Gastrocnemius medialis (tissue), 4 donors: ENCODE measurements around the gene MMP25.

Experiments used
- CTCF ChIP-seq, 5 experiments: fragments of 450-650 bp in 3 of 5; fragments of 200-600 bp in 2 of 5; sonication (generic) in 2 of 5; IDR thresholded peaks in 4 of 5; conservative IDR thresholded peaks in 1 of 5; 1 replicate in 4 of 5; 2 replicates in 1 of 5; pipeline ENCODE4 v1.5.1; 2016 to 2019; ENCODE audit warnings: antibody characterized with exemption in 5 of 5, mild to moderate bottlenecking in 3 of 5, moderate library complexity in 3 of 5
- POLR2A ChIP-seq, 2 donors: fragments of 450-650 bp; IDR thresholded peaks; one replicate each; pipeline ENCODE4 v1.6.1; 2017; ENCODE audit warnings: antibody characterized with exemption in 2 of 2, mild to moderate bottlenecking in 2 of 2, moderate library complexity in 2 of 2

- TF ChIP-seq POLR2A (IDR thresholded peaks at IDR 0.05) (no peak), CTCF (IDR thresholded peaks at IDR 0.05 in 4 of 5, conservative IDR thresholded peaks at IDR 0.05 in 1 of 5) (no peak)
Measured at GRCh38 chr16:3025032-3026002, 21.0 kb upstream of the MMP25 start.
